ENCODE measurements around the gene GIMAP6.
"Not testable (repeated sequence)": the region's sequence is repeated elsewhere in the genome, so short reads cannot be mapped to it uniquely, and the experiment has no call there.

The GIMAP6 gene

GRCh38 chr7:150645259-150646020 is 13.3 kb upstream of the GIMAP6 start:
- no peak for DNase-seq (ENCODE audit: low read depth)

GRCh38 chr7:150642926-150643325 is 10.7 kb upstream of the GIMAP6 start:
- DNase-seq (ENCODE audit: low read depth) = no peak

DNA sequence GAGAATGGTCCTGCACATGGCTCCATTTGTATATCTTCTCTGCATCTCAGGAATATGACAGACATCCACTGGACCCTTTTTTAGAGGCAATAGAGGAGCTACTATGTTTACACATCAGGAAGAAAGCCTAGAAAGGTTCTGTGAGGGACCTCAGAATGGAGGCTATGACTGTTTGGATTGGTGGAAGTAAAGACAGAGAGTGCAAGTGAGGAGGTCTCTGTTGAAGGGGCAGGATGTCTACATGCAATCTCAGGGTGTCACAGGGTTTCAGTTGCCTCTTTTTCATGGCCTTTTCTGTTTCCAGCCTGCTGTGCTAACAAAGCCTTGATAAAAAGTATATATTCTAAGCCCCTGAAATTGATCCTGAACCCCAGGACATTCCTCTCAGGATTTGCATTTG is 9.7 kb upstream of the GIMAP6 start:
- no peak for DNase-seq (ENCODE audit: low read depth)

DNA sequence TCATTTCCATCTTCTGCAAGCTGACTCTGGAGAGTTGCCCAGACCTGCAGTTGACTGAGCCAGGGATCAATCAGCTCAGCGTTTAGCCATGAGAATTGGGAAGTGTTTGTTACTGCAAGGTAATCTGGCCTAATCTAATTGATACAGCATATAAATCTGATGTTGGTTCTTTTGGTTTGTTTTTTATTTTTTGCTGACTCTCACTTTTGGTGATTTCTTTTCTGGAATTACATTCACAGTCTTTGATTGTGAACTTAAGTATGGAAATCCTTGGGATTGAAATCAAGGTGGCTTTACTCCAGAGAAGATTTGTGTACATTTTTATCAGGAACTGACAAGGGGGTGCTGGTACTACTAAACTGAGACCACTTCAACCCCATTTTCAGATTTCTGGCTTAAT is 1.7 kb upstream of the GIMAP6 start:
- DNase-seq (ENCODE audit: low read depth) = no peak

DNA sequence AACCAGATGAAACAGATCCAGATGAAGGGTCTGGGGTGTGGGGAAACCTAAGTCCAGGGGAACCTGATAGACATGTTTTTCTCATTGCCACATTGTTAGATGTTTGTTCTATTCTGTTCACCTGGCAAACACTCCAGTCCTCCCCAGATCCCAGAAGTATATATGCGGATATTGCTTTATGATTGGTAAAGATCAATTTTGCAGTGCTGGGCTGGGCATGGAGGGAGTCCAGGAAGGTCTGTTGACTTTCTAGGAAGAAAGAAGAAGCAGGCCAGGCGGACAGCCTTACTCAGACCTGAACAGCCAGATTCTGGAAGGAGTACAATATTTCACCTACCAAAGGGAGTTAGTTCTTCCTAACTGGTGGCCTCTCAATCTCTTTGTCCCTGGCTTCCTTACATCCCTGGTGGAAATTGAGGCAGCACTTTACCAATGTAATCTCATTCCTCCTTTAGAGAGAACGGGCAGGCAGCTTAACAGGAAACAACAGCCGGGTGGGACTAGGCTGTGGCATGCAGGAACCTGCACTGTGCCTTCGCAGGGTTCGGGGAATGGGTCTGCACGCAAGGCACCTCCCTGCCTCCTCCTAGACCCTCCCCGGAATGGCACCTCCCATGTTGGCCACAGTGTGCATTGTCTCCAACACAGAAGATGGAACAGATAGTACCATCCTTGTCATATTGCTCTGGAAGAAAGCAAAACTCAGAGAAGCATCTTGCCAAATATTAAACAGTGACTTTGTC is 930 bp downstream of the GIMAP6 start:
- peak; percentile 51 for DNase-seq (ENCODE audit: low read depth)

DNA sequence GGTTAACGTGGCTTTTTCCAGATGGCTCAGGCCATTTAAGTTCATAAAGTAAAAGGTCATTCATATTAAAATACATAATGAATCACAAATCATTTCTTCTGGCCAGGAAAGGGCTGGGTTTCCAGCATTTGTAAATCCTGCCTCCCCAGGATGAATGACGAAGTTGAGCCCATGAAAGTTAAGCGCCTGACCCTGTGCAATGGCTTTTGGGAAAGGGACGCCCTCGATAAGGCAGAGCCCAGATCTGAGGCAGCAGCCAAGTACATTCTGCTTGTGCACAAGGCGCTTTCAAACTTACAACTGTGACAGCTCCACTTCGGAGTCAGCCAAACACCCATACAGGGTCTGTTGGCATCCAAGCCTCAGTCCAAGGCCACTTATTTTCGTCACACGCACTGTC is 2.8 kb downstream of the GIMAP6 start:
- DNase-seq (ENCODE audit: low read depth) = no peak

DNA sequence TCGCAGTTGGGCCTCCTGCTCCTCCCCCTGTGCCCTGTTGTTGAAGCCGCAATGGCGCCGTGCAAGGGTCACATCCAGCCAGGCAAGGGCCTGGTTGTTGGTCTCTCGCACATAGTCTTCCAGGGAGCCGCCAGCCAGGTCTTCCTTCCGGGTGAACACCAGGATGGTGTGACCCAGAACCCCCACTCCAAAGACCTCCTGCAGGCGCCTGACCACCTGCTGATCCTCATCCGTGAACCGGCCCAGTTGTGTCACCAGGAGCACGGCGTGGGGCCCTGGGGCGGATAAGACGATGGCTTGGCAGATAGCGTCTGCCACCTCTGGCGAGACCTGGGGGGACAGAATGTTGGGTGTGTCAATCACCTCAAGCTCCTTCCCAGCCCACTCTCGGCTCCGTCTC is 4.2 kb downstream of the GIMAP6 start:
- no peak for DNase-seq (ENCODE audit: low read depth)

- DNase-seq (ENCODE audit: low read depth) = no peak
Observed at GRCh38 chr7:150626696-150627095, 5.5 kb downstream of the GIMAP6 start.

- no peak for DNase-seq (ENCODE audit: low read depth)
Observed at GRCh38 chr7:150621376-150621775, 10.8 kb downstream of the GIMAP6 start.

- DNase-seq (ENCODE audit: low read depth) = no peak
Observed at GRCh38 chr7:150620617-150621371, 11.4 kb downstream of the GIMAP6 start.

GRCh38 chr7:150620061-150620460 is 12.1 kb downstream of the GIMAP6 start:
- no peak for DNase-seq (ENCODE audit: low read depth)

DNA sequence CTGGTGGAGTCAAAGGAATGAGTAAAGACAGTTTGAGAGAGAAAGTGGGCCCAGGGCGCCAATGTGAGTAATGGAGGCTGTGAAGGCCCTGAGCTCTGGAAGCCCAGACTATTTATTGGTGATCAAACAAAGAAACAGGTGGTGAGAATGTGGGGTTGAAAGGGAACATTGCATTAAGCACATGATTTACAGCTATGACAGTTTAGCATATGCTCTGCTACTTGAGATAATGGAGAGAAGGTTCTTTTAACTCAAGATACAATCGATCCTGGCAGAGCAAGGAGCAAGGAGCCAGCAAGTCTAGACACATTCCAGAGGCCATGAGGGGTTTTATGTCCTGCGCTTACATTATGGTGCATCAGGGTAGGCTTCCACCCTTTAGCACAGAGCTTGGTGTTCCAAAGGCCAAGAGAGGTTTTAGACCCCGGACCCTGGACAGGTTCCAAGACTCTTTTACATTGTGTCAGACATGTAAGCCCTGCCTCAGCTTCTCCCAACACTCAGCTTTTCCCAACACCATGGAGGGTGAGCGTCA is 16.9 kb downstream of the GIMAP6 start:
- not testable (repeated sequence) for DNase-seq (ENCODE audit: low read depth)

DNA sequence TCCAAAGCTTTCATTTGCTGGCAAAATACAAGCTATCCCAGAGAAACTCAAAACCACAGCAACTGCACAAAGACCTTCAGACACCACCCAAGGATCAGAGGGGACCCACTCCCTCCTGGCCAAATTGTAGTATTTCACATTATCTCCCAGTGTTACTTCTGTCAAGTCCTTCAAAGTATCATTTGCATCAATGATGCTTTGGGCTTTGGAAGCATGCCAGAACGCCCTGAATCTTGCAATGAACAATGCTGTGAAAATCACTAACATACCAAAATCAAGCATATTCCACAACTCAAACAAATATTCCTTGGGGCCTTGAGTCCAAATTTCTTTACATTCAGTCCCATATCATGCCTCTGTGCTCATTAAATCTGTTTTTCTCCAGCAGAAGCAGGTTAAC is 17.8 kb downstream of the GIMAP6 start:
- not testable (repeated sequence) for DNase-seq (ENCODE audit: low read depth)

DNA sequence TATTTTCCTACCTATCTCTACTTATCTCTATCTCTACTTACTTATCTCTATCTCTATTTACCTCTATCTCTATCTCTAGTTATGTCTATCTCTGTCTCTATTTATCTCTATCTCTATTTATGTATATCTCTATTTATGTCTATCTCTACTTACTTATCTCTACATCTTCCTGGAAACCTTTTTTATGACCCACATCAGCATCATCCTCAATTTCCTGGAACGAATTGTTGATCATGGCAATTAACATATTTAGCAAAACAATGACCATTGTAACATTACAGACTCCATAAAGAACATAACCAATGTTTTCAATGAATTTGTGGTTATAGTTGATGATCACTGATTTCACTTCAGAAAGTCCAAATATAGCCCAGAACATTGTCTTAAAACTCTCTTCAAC is 18.3 kb downstream of the GIMAP6 start:
- no peak for DNase-seq (ENCODE audit: low read depth)

DNA sequence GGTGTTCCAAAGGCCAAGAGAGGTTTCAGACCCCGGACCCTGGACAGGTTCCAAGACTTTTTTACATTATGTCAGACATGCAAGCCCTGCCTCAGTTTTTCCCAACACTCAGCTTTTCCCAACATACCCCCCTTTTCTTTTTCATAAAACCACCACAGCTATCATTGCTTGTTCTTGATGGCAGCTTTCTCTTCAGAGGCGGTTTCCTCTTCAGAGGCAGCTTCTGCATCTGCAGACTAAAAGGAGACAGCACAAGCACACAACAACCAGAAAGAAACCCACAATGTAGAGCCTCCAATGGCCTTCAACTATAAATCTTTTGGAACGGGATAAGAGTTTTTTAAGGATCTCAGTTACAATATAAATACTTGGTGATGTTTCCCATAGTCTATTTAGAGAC is 19.3 kb downstream of the GIMAP6 start:
- DNase-seq (ENCODE audit: low read depth) = no peak

- no peak for DNase-seq (ENCODE audit: low read depth)
Observed at GRCh38 chr7:150610233-150610632, 22.0 kb downstream of the GIMAP6 start.

DNA sequence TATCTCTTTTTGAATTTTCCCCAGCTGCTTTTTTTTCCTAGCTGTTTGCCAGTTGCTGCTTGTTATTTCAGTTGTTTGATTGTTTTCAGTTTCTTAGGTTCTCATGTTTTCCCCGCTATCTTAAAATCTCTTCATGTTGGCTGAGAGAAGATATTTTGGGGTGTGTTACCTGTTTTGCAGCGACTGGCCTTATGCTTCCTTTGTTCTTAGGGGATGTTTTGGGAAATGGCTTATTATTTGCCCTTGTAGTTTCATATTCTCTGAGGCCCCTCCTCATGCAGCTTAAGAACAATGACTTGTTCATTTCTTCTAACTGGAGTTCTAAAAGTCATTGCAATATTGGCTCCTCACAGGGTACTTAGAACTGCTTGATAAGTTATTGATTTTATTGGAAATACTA is 28.6 kb downstream of the GIMAP6 start:
- DNase-seq (ENCODE audit: low read depth) = not testable (repeated sequence)

GRCh38 chr7:150595361-150595760 is 36.8 kb downstream of the GIMAP6 start:
- DNase-seq (ENCODE audit: low read depth) = no peak

DNA sequence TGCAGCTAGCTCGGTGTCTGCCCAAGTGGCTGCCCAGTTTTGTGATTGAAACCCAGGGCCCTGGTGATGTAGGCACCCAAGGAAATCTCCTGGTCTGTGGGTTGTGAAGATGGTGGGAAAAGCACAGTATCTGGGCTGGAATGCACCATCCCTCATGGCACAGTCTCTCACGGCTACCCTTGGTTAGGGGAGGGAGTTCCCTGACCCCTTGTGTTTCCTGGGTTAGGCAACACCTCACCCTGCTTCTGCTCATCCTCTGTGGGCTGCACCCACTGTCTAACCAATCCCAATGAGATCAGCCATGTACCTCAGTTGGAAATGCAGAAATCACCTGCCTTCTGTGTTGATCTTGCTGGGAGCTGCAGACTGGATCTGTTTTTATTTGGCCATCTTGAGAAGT is 37.4 kb downstream of the GIMAP6 start:
- DNase-seq (ENCODE audit: low read depth) = no peak

- no peak for DNase-seq (ENCODE audit: low read depth)
Observed at GRCh38 chr7:150587551-150587950, 44.6 kb downstream of the GIMAP6 start.

- DNase-seq (ENCODE audit: low read depth) = no peak
Observed at GRCh38 chr7:150586785-150587152, 45.4 kb downstream of the GIMAP6 start.

- DNase-seq (ENCODE audit: low read depth) = no peak
Observed at GRCh38 chr7:150586068-150586784, 46.0 kb downstream of the GIMAP6 start.
